Measurements from ENCODE around the gene ZNF66. TPM values are rescaled to one million over a fixed set of nuclear protein-coding genes. Genes with fewer than 3 reads are reported as not detected.
A peak's percentile ranks its signal among the peaks of the same experiment; 100 is the strongest.
"Not testable (repeated sequence)": the region's sequence is repeated elsewhere in the genome, so short reads cannot be mapped to it uniquely, and the experiment has no call there.

Gene ZNF66
- total RNA-seq, 1 experiment from 2014 or later: 5.5 TPM

GRCh38 chr19:20791806-20792205 is 15.7 kb downstream of the ZNF66 start:
- Mint-ChIP-seq H3K36me3 (ENCODE audit: insufficient read depth, unreplicated experiment) (no peaks in the 10 kb centered on the region), H3K4me1 (ENCODE audit: low read depth, unreplicated experiment) (no peaks in the 10 kb centered on the region), H3K27me3 (ENCODE audit: unreplicated experiment) (no peaks in the 10 kb centered on the region), H3K4me3 (ENCODE audit: low read depth, unreplicated experiment) (no peak overlapping the region), H3K9me3 (ENCODE audit: low read depth, unreplicated experiment) (no peaks in the 10 kb centered on the region), H3K27ac (ENCODE audit: unreplicated experiment) (no peak overlapping the region)
- DNase-seq: no peak
- no peak for TF ChIP-seq CTCF (IDR thresholded peaks at IDR 0.05; ENCODE audit: unreplicated experiment)
- no TSS peak for BruUV-seq (replicated peaks)
- CTCF ChIA-PET: no interaction called here
- intact Hi-C loops (cut with micrococcal nuclease; ENCODE audit: unreplicated experiment): no loop called here

- CTCF ChIA-PET; H3K4me1 Mint-ChIP-seq (ENCODE audit: low read depth, unreplicated experiment); H3K36me3 Mint-ChIP-seq (ENCODE audit: insufficient read depth, unreplicated experiment); H3K4me3 Mint-ChIP-seq (ENCODE audit: low read depth, unreplicated experiment); H3K27me3 Mint-ChIP-seq (ENCODE audit: unreplicated experiment); BruUV-seq (replicated peaks); H3K27ac Mint-ChIP-seq (ENCODE audit: unreplicated experiment); intact Hi-C loops (cut with micrococcal nuclease; ENCODE audit: unreplicated experiment); DNase-seq: not testable (repeated sequence)
- H3K9me3 Mint-ChIP-seq (ENCODE audit: low read depth, unreplicated experiment): peaks cover 12% of the 10 kb centered on the region
These were observed 30.5 kb downstream of the ZNF66 start for GRCh38 chr19:20806311-20807262.

- H3K27me3 Mint-ChIP-seq (ENCODE audit: unreplicated experiment): no peaks in the 10 kb centered on the region
- CTCF ChIA-PET: no interaction called here
- no peak overlapping the region for H3K4me3 Mint-ChIP-seq (ENCODE audit: low read depth, unreplicated experiment)
- H3K27ac Mint-ChIP-seq (ENCODE audit: unreplicated experiment): peak overlapping the region; percentile 39
- H3K9me3 Mint-ChIP-seq (ENCODE audit: low read depth, unreplicated experiment): peaks cover 12% of the 10 kb centered on the region
- intact Hi-C loops (cut with micrococcal nuclease; ENCODE audit: unreplicated experiment): no loop called here
- no peaks in the 10 kb centered on the region for H3K4me1 Mint-ChIP-seq (ENCODE audit: low read depth, unreplicated experiment)
- H3K36me3 Mint-ChIP-seq (ENCODE audit: insufficient read depth, unreplicated experiment): no peaks in the 10 kb centered on the region
- no peak for TF ChIP-seq CTCF (IDR thresholded peaks at IDR 0.05; ENCODE audit: unreplicated experiment)
- no TSS peak for BruUV-seq (replicated peaks)
- no peak for DNase-seq
These were observed 64.3 kb downstream of the ZNF66 start for GRCh38 chr19:20840371-20840770.

Other genes with a start within 250 kb of the ZNF66 start
- 3.8 and 4.4 TPM in 2 replicates for gene ZNF737, start 210.5 kb upstream of the ZNF66 start, total RNA-seq (2022)
- not detected in 2 replicates for gene ZNF626, start 114.7 kb upstream of the ZNF66 start, total RNA-seq (2022)
- 2.6 and 3.5 TPM in 2 replicates for gene ZNF85, start 146.9 kb downstream of the ZNF66 start, total RNA-seq (2022)
- 5.0 and 6.1 TPM in 2 replicates for gene ZNF430, start 244.4 kb downstream of the ZNF66 start, total RNA-seq (2022)

Measured in Calu3 (cell line).